GM18505 (cell line): Measurements from ENCODE around the gene ZMYM2.
A peak's percentile ranks its signal among the peaks of the same experiment; 100 is the strongest.

ENCODE experiments used
- ATAC-seq: cut with Tn5 transposase; IDR thresholded peaks from one replicate; pipeline ENCODE4 v1.9.1; 2021; ENCODE audit not compliant: unreplicated experiment
- POLR2A ChIP-seq: IDR thresholded peaks from 4 replicates; pipeline ENCODE4 v1.6.1; 2011; ENCODE audit warnings: borderline replicate concordance; ENCODE audit not compliant: insufficient read depth, insufficient read length; ENCODE audit errors: extremely low read depth

Gene ZMYM2

GRCh38 chr13:20118268-20119140 lies 160.0 kb downstream of the ZMYM2 start:
- peak; percentile 41 for ATAC-seq

DNA sequence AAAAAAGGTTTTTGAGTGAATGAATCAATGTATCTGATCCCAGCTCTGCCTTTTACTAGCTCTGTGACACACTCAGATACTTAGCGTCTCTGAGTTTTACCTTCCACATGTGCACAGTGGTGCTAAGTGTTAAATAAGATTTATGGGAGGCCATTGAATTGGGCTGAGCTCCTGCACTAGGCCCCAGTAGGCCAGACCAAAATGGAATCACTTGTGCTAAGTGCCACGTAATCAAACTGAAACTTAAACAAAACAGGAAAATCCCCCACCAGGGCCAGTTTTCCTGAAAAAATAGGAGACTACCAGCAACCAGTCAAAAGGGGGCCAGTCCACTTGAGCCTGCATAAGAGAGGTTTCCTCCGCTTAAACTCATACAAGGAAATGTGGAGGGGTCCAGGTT lies 161.4 kb downstream of the ZMYM2 start:
- ATAC-seq = no peak
- TF ChIP-seq POLR2A = no peak

More at GRCh38 chr13:20118268-20119140, 160.0 kb downstream of the ZMYM2 start:
- TF ChIP-seq POLR2A = no peak

- ATAC-seq = no peak
- no peak for TF ChIP-seq POLR2A
Measured at GRCh38 chr13:20121159-20121525, 162.6 kb downstream of the ZMYM2 start.

DNA sequence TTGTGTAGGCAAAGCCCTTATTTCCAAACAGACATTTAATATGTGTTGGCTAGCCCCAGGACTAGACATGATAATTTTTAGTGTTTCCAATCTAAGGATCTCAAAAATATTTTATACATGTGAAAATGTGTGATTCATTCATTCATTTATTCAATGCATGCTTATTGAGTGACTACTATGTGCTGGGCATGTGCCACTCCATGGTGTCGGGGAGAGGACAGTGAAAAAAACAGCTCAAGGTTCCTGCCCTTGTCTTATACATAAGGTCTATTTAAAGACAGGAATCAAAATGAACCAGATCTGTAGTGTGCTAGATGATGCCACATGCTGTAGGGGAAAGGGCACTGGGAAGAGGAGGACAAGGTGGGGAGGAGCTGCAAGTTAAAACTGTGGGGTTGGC lies 165.8 kb downstream of the ZMYM2 start:
- ATAC-seq = no peak
- no peak for TF ChIP-seq POLR2A

DNA sequence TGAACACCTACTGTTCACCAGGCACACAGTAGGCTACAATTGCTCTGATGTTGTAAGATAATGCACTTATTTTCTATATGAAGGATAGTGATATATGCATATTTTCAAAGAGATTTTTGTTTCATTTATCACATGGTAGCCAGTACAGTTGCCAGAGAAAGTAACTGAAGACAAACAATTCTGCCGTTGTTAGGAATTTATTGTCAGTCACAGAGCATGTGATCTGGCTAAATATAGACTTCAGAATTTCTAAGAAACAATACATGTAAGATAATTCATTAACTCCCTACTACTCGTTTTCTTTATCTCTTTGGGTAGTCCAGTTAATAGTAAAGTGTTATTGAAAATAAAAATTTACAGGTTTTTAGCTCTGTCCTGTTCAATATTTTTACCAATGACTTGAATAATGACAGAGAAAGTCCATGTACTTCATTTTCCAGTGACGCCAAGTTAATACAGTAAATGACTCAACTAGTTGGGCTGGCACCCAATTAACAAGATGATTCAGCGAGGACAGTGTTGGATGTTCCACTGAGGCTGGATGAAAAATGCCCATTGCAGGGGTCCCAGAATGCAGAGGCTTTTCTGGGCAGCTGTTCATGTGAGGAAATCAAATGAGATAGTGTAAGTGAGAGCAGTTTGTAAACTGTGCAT lies 166.7 kb downstream of the ZMYM2 start:
- TF ChIP-seq POLR2A = no peak
- no peak for ATAC-seq

DNA sequence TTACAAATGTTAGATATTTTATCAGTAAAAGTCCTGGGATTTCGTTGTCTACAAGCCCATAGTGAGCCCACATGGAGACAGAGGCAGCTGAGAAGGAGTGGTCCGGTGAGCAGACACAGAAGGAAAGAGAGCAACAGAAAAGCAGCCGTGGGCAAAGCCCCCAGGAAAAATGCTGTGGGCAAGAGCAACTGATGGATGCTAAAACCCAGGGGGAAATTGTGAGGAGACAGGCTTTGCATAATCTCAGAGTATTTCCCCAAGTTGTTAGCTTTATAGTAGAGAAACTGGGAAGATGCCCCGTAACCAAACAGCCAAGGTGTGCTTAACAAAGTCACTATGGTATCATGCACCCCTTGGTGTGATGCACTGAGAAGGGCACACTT lies 167.2 kb downstream of the ZMYM2 start:
- ATAC-seq = no peak
- no peak for TF ChIP-seq POLR2A

DNA sequence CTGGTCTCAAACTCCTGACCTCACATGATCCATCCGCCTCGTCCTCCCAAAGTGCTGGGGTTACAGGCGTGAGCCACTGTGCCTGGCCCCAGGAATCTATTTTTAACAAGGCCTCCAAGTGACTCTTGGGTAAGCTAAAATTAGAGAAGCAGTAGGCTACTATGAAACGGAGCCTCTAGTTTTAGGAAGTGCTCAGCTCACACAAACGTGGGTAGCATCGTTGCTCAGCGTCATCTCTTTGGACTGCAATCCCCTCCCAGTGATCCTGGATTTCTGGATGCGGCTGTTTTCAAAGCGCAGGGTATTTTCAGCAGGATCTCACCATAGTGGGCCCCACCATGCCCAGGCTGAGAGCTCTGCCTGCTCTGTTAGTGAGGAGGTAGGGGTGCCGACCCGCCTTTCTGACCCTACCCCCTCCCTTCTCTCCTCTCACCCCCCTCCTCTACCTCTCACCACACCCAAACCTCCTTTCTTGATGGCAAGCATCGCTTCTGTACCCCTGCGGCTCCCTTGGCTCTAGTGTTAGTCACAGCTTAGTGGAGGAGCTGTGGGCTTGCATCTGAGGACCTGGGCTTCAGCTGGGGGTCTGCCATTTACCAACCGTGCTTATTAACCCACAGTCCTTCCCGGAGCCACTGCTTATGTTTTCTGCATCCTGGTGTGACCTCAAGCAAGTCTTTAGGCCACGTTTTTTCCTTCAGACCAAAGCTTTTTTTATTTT lies 168.2 kb downstream of the ZMYM2 start:
- ATAC-seq = no peak
- no peak for TF ChIP-seq POLR2A

DNA sequence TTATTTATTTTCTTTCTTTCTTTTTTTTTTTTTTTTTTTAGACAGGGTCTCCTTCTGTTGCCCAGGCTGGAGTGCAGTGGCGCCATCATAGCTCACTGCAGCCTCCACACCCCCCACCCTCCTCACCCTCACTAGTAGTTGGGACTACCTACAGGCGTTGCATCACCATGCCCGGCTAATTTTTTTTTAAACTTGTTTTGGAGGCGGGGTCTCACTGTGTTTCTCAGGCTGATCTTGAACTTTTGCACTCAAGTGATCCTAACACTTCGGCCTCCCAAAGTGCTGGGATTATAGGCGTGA lies 168.7 kb downstream of the ZMYM2 start:
- peak; percentile 28 for ATAC-seq
- no peak for TF ChIP-seq POLR2A

DNA sequence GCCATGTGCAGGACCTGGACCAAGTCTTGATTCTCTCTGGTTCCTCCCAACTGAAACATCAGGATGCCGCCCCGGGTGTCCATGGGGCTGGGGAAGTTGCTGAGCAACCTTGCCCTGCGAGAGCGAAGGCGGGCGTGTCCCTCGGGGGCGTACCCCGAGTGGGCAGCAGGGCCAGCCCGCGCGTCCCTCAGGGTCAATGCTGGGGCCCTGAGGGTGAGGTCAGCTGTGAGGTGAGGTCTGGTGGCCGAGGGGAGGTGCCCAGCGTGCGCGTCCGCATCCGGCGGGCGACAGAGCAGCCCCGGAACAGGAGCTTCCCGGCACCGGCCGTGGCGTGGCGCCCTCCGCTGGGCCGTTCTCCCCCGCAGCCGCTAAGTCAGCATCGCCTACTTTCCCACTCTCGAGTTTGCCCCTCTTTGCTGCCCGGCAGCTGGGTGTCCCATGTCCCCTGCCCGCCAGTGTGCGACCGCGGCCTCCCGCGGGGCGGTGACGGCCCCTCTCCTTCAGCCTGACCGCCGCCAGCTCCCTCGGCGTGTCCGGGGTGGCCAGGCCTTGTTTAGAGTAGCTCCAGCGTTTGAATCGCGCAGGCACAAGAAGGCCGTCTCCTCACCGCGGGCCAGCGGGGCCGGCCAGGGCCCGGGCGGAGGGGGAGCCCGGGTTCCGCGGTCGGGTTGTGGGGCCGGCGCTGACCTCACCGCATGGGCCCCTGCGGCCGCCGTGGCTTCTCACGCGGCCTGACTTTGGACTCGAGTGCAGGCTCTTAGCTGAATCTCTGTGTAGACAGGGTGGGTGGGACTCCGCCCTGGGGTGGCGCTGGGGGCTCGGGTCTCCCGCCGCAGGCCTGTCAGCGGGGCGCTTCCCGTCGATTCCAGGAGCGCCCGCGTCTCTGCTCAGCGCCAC lies 169.3 kb downstream of the ZMYM2 start:
- TF ChIP-seq POLR2A = peak; percentile 53
- peak; percentile 66 for ATAC-seq

DNA sequence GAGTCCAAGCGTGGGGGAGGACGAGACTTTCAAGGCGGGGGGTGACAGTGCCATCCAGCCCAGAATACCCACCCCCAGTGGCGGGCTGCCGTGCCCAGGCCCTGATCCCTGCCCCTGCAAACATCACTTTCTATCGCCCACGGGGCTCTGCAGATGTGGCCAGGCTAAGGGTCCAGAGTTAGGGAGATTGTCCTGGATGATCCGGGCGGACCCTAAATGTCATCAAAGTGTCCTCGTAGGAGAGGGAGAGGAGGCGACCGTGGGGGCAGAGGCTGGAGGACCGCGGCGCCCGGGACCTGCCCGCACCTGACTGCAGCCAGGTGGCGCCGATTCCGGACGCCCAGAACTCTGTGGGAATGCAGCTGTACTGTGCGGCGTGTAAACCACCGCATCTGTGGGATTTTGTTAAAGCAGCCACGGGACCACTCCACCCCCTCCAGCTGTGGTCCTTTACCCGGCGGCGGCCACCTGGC lies 170.0 kb downstream of the ZMYM2 start:
- ATAC-seq = peak; percentile 13
- TF ChIP-seq POLR2A = no peak

- no peak for ATAC-seq
- TF ChIP-seq POLR2A = no peak
Measured at GRCh38 chr13:20129076-20129475, 170.5 kb downstream of the ZMYM2 start.

DNA sequence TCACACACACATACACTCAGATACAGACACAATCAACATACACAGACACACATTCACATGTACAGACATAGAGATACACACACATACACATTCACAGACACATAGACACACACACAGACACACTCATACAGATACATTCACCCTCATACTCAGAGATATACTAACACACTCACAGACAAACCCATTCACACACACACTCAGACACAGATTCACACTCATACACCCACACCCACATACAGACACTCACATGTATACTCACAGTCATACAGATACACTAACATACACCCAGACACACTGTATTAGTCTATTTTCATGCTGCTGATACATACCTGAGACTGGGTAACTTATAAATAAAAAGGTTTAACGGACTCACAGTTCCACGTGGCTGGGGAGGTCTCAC lies 171.5 kb downstream of the ZMYM2 start:
- ATAC-seq = no peak

GRCh38 chr13:20130652-20131051 lies 172.1 kb downstream of the ZMYM2 start:
- ATAC-seq = no peak
- no peak for TF ChIP-seq POLR2A

More for the DNA sequence above, 171.5 kb downstream of the ZMYM2 start:
- no peak for TF ChIP-seq POLR2A
